HepG2 (cell line): ENCODE data around the gene PFDN5. TPM values are rescaled to one million over a fixed set of nuclear protein-coding genes. Genes with fewer than 3 reads are reported as not detected.

Experiments used
- CCAR2 ChIP-seq: fragments of 200-400 bp; formaldehyde crosslinking; optimal IDR thresholded peaks from 2 replicates; pipeline ENCODE3; 2018; ENCODE audit warnings: low read depth, mild to moderate bottlenecking, low read length, moderate library complexity
- FUBP1 ChIP-seq: sonication (generic); formaldehyde crosslinking; IDR thresholded peaks from 2 replicates; pipeline ENCODE4 v1.5.1; 2020; ENCODE audit warnings: missing genetic modification reagents, mild to moderate bottlenecking, borderline replicate concordance
- KDM2A ChIP-seq: sonication (generic); formaldehyde crosslinking; IDR thresholded peaks from 2 replicates; pipeline ENCODE4 v1.4.0; 2020; ENCODE audit warnings: low read depth, missing genetic modification reagents, borderline replicate concordance
- KDM5A ChIP-seq: fragments of 200-600 bp; sonication (generic); IDR thresholded peaks from 2 replicates; pipeline ENCODE4 v1.7.0; 2018; ENCODE audit warnings: antibody characterized with exemption, mild to moderate bottlenecking, low read length, borderline replicate concordance
- KLF15 ChIP-seq: sonication (generic); formaldehyde crosslinking; IDR thresholded peaks from 2 replicates; pipeline ENCODE4 v1.8.1; 2023; ENCODE audit warnings: borderline replicate concordance, mild to moderate bottlenecking, inconsistent platforms, missing genetic modification reagents, mixed read lengths
- MIER3 ChIP-seq: IDR thresholded peaks from 2 replicates; pipeline ENCODE4 v1.6.1; 2016; ENCODE audit warnings: missing compliant biosample characterization, borderline replicate concordance
- NCOA1 ChIP-seq: sonication (generic); formaldehyde crosslinking; IDR thresholded peaks from 2 replicates; pipeline ENCODE4 v1.9.0; 2021; ENCODE audit warnings: missing genetic modification reagents
- NFATC3 ChIP-seq: sonication (generic); formaldehyde crosslinking; IDR thresholded peaks from 2 replicates; pipeline ENCODE4 v1.5.1; 2020; ENCODE audit warnings: mild to moderate bottlenecking, missing genetic modification reagents
- NFYC ChIP-seq: IDR thresholded peaks from 2 replicates; pipeline ENCODE4 v1.6.1; 2016; ENCODE audit warnings: missing genetic modification reagents, missing compliant biosample characterization
- THAP8 ChIP-seq: sonication (generic); formaldehyde crosslinking; IDR thresholded peaks from 2 replicates; pipeline ENCODE4 v1.5.1; 2020; ENCODE audit warnings: missing genetic modification reagents, mild to moderate bottlenecking, borderline replicate concordance
- U2AF2 ChIP-seq: fragments of 200-400 bp; formaldehyde crosslinking; IDR thresholded peaks from 2 replicates; pipeline ENCODE4 v1.6.1; 2017; ENCODE audit warnings: low read depth, mild to moderate bottlenecking, low read length
- XRCC5 ChIP-seq: fragments of 200-400 bp; formaldehyde crosslinking; optimal IDR thresholded peaks from 2 replicates; pipeline ENCODE3; 2017; ENCODE audit warnings: mild to moderate bottlenecking, low read length
- ZNF136 ChIP-seq: sonication (generic); formaldehyde crosslinking; IDR thresholded peaks from 2 replicates; pipeline ENCODE4 v1.8.1; 2022; ENCODE audit warnings: low read depth, mild to moderate bottlenecking, moderate library complexity, missing genetic modification reagents
- ZNF142 ChIP-seq: sonication (generic); formaldehyde crosslinking; IDR thresholded peaks from 2 replicates; pipeline ENCODE4 v1.4.0; 2020; ENCODE audit warnings: missing genetic modification reagents
- ZNF616 ChIP-seq: sonication (generic); formaldehyde crosslinking; IDR thresholded peaks from 2 replicates; pipeline ENCODE4 v1.5.0; 2020; ENCODE audit warnings: low read depth, mild to moderate bottlenecking, missing genetic modification reagents
- polyA plus RNA-seq, 8 experiments: library from polyadenylated mRNA; depleted of rRNA in 3 of 8; stranded (reverse) in 7 of 8; unstranded in 1 of 8; fragments of >200 nt; fragmentation: Illumina TruSeq in 4 of 8; extraction: Trizol in 4 of 8; gene quantifications; 2 replicates each; pipeline versions ENCODE4 v1.2.1 to v1.2.3, GENCODE V29; 2011 to 2016; ENCODE audit warnings: low read depth in 4 of 8, missing spikeins in 1 of 8, mixed read lengths in 1 of 8; ENCODE audit not compliant: insufficient read depth in 1 of 8
- total RNA-seq, 5 experiments: library from RNA; depleted of rRNA; stranded (reverse); fragments of >200 nt; fragmentation: Illumina TruSeq; extraction: Trizol; gene quantifications; 2 replicates each; pipeline ENCODE4 v1.2.3, GENCODE V29; 2016; ENCODE audit warnings: low read depth in 1 of 5
- TF ChIP-seq, protein P1 (sequence below): sonication (generic); formaldehyde crosslinking; IDR thresholded peaks from 2 replicates; pipeline ENCODE4 v1.5.1; 2020; ENCODE audit warnings: mild to moderate bottlenecking, missing genetic modification reagents

The PFDN5 gene
- total and polyA plus RNA-seq, 2 of the 13 experiments (the other 11 are each of a cell fraction or from before 2014, with no cell fraction given), result 449 to 462 TPM

DNA sequence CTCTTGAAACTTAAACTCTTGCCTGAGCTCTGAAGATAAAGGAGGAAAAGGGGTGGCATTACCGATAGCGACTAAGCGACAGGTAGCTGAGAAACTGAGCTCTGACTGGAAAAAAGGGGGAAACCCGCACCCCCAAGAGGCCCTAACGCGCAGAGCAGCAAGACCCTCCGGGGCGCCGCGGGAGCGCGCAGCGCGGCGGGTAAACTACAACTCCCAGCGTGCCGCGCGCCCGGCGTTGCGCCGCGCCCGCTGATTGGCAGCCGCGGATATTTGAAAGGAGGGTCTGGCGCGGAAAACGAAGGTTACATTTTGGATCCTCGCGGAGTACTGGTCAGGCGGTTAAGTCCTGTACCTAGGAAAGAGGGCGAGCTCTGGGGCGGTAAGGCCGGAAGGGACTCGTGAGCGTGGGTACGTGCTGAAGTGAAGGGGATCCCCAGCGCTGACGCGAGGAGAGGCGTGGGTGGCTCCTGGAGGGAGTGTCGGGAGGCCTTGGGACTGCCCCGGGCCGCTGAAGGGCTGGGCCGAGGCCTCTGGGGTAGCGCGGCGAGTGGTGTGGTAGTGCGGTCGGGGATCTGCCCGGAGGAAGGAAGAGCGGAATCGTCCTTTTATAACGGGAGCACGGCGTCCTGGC lies 27.2 kb upstream of the PFDN5 start, which contains the start of gene ESPL1 (continued):
- TF ChIP-seq THAP8 (CRISPR knock-in tag) (peak; percentile 29; the same call in 1 of the 2 replicates), KDM5A (peak; percentile 58; the same call in 1 of the 2 replicates), NFYC (CRISPR knock-in tag) (peak; percentile 95), KDM2A (peak; percentile 72), FUBP1 (CRISPR knock-in tag) (no peak), U2AF2 (no peak), KLF15 (CRISPR knock-in tag) (no peak; the same call in 1 of the 2 replicates), NCOA1 (CRISPR knock-in tag) (no peak), XRCC5 (peak; percentile 73), ZNF142 (CRISPR knock-in tag) (no peak), NFATC3 (CRISPR knock-in tag) (no peak), MIER3 (CRISPR knock-in tag) (0 out of 2 replicates have a peak, but pooled peaks have one; percentile 51), ZNF616 (CRISPR knock-in tag) (no peak), CCAR2 (no peak), ZNF136 (no peak)
- TF ChIP-seq, protein P1, sequence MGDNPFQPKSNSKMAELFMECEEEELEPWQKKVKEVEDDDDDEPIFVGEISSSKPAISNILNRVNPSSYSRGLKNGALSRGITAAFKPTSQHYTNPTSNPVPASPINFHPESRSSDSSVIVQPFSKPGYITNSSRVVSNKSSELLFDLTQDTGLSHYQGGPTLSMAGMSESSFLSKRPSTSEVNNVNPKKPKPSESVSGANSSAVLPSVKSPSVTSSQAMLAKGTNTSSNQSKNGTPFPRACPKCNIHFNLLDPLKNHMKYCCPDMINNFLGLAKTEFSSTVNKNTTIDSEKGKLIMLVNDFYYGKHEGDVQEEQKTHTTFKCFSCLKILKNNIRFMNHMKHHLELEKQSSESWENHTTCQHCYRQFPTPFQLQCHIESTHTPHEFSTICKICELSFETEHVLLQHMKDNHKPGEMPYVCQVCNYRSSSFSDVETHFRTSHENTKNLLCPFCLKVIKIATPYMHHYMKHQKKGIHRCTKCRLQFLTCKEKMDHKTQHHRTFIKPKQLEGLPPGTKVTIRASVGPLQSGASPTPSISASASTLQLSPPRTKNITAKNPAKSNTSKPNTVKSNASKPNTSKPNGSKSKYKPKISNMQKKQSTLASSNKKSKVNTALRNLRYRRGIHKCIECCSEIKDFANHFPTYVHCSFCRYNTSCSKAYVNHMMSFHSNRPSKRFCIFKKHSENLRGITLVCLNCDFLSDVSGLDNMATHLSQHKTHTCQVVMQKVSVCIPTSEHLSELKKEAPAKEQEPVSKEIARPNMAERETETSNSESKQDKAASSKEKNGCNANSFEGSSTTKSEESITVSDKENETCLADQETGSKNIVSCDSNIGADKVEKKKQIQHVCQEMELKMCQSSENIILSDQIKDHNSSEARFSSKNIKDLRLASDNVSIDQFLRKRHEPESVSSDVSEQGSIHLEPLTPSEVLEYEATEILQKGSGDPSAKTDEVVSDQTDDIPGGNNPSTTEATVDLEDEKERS (CRISPR knock-in tag), result peak; percentile 54; the same call in 1 of the 2 replicates
